Nephron progenitor cell (in vitro differentiated cells): ENCODE data around the gene TBX21.

Experiments used
- DNase-seq: peaks from one replicate; pipeline ENCODE4 v3.0.0; 2021
- H3K27ac Mint-ChIP-seq: 2 replicates; pipeline ENCODE4 v1.8.0; 2021; ENCODE audit warnings: mild to moderate bottlenecking, moderate library complexity, mixed read lengths
- H3K27me3 Mint-ChIP-seq: 2 replicates; pipeline ENCODE4 v1.8.0; 2021; ENCODE audit warnings: mild to moderate bottlenecking, low read depth, mixed read lengths; ENCODE audit not compliant: poor library complexity
- H3K36me3 Mint-ChIP-seq: 2 replicates; pipeline ENCODE4 v1.8.0; 2021; ENCODE audit warnings: low read depth, mixed read lengths
- H3K4me1 Mint-ChIP-seq: 2 replicates; pipeline ENCODE4 v1.8.0; 2021; ENCODE audit warnings: mixed read lengths
- H3K4me3 Mint-ChIP-seq: 2 replicates; pipeline ENCODE4 v1.8.0; 2021; ENCODE audit warnings: mild to moderate bottlenecking, moderate library complexity, mixed read lengths
- H3K9me3 Mint-ChIP-seq: 2 replicates; pipeline ENCODE4 v1.8.0; 2021; ENCODE audit warnings: mild to moderate bottlenecking, moderate library complexity, mixed read lengths
- TF ChIP-seq, protein P1 (sequence below): fragments of 200-600 bp; sonication (generic); IDR thresholded peaks from 2 replicates; pipeline ENCODE4 v1.5.0; 2021; ENCODE audit warnings: antibody characterized with exemption

Gene TBX21

DNA sequence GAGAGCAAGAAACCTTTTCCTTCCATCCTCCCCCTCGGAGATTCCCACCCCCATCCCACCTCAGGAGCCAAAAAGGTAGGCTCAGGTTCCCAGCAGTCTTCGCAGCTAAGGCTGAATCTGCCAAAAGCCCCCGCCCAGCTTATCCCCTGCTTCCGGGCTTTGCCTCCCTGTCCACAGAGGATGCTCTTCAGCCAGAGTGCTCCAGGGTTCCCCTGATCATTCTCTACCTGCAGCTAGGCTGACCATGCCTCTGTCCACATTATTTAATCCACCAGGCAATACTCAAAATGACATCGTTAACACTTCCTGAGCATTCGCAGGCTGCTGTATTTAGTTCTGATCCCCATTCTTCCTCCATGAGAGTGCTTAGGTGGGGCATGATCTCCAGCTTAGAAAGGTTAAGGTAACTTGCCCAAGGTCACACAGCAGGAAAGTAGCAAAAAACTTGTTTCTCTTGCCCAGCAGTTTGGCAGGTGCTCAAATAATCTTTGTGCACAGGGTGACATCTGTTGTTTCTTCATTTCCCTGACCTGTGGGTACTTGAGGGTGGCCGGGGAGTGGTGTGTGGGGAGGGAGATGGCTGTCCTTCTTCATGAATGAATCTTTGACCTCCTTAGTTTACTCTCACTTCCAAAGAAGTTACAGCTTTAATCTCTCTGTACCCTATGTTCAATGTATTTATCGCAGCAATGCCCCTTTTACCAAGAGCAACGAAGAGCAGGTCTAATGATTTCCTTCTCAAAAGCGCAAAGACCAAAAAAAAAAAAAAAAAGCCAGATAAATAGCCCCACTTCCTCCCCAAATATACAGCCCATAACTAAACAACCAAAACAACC lies 39.9 kb upstream of the TBX21 start:
- Mint-ChIP-seq H3K9me3 (no peaks in the 10 kb centered on the region), H3K36me3 (no peaks in the 10 kb centered on the region), H3K27me3 (peaks cover 5% of the 10 kb centered on the region), H3K4me1 (peaks cover 62% of the 10 kb centered on the region), H3K27ac (peak overlapping the region; percentile 75), H3K4me3 (peak overlapping the region; percentile 87)
- DNase-seq, result no peak
- TF ChIP-seq, protein P1, sequence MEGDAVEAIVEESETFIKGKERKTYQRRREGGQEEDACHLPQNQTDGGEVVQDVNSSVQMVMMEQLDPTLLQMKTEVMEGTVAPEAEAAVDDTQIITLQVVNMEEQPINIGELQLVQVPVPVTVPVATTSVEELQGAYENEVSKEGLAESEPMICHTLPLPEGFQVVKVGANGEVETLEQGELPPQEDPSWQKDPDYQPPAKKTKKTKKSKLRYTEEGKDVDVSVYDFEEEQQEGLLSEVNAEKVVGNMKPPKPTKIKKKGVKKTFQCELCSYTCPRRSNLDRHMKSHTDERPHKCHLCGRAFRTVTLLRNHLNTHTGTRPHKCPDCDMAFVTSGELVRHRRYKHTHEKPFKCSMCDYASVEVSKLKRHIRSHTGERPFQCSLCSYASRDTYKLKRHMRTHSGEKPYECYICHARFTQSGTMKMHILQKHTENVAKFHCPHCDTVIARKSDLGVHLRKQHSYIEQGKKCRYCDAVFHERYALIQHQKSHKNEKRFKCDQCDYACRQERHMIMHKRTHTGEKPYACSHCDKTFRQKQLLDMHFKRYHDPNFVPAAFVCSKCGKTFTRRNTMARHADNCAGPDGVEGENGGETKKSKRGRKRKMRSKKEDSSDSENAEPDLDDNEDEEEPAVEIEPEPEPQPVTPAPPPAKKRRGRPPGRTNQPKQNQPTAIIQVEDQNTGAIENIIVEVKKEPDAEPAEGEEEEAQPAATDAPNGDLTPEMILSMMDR, result no peak

DNA sequence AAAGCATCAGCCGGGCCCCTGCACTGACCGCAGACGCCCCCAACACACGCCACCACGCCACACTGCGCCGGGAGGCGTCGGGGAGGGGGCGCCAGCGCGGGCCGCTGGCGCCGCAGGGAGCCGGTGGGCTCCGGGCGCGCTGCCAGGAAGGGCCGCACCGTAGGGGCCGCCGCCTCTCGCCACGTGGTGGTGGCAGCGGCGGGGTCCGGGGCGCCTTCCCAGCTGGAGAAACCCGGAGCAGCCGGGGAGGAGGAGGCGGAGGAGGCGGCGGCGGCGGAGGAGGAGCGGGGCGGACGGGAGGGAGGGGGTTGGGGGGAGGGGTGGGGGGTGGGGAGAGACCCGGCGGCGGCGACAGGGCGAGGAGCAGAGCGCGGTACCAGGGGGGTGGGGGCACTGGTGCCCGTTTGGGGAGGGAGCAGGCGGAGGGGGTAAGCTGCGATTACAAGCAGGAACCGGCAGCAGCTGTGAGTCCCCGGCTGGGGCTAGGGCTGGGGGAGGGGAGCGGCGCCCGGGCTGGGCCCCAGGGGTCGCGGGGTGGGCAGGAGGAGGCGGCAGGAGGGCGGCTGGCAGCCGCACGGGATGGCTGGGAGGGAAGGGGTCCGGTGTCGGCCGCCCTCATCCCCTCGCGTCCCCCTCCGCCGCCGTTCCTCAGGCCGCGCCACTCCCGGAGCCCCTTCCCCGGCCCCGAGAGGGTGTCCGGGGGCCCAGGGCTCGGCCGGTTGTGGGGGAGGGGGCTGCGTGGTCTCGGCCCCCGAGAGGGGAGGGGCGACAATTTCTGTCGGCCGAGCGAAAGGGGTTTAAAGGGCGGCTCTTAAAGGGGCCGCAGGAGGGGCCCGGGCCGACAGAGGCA lies 39.1 kb upstream of the TBX21 start, which contains the start of gene TBKBP1:
TBKBP1 (plus strand) TSS at position 431 of the 850 bp plus-strand sequence. CDS start 1,952 bp downstream, outside the sequence.
- peaks cover 62% of the 10 kb centered on the region for H3K4me1 Mint-ChIP-seq

DNA sequence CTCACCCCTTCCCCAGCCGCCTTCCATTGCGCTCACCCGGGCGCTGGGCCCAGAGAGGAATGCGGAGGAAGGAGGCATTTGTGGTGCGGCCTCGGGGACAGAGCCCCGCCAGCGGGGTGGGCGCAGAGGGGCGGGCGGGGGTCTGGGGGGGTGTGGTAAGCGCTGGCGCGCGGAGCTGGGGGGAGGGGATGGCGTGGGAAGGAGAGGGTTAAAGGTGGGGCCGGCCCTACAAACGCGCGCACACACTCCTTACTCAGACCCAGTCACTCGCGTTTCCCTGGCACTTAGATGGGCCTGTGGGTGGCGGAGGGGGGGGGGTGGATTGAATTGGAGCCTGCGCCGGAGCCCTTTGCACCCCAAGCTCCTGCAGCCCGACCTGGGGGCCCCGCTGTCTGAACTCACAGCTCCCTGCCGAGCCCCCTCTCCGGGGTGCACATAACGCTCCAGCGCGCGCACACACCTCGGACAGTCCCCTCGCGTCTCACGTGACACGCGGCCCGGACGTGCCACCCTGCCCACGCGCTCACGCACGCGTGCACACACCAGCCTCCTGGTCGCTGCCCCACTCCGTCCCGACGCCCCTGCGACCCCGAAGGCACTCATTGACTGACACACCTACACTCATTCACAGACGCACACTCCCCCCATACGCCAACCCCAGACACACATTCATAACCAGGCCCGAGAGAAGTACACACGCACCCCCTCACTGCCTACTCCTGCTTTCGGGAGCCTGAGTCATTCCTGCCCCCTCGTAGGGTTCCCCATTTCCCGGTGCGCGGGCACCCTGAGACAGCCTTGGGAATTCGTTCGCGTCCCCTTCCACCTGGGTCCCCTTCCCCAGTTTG lies 38.2 kb upstream of the TBX21 start:
- Mint-ChIP-seq H3K9me3 (no peaks in the 10 kb centered on the region), H3K27ac (peak overlapping the region; percentile 94), H3K4me1 (peaks cover 67% of the 10 kb centered on the region), H3K36me3 (peaks cover 5% of the 10 kb centered on the region), H3K27me3 (peaks cover 5% of the 10 kb centered on the region), H3K4me3 (peak overlapping the region; percentile 94)
- TF ChIP-seq, protein P1, result no peak
- peak; percentile 51 for DNase-seq

More for the DNA sequence above, 39.1 kb upstream of the TBX21 start, which contains the start of gene TBKBP1:
- Mint-ChIP-seq H3K9me3 (no peaks in the 10 kb centered on the region), H3K27me3 (peaks cover 5% of the 10 kb centered on the region), H3K36me3 (no peaks in the 10 kb centered on the region), H3K27ac (peak within 1 kb of the TSS; percentile 94), H3K4me3 (peak within 1 kb of the TSS; percentile 94)
- TF ChIP-seq, protein P1, result no peak
- DNase-seq, result peak; percentile 88

DNA sequence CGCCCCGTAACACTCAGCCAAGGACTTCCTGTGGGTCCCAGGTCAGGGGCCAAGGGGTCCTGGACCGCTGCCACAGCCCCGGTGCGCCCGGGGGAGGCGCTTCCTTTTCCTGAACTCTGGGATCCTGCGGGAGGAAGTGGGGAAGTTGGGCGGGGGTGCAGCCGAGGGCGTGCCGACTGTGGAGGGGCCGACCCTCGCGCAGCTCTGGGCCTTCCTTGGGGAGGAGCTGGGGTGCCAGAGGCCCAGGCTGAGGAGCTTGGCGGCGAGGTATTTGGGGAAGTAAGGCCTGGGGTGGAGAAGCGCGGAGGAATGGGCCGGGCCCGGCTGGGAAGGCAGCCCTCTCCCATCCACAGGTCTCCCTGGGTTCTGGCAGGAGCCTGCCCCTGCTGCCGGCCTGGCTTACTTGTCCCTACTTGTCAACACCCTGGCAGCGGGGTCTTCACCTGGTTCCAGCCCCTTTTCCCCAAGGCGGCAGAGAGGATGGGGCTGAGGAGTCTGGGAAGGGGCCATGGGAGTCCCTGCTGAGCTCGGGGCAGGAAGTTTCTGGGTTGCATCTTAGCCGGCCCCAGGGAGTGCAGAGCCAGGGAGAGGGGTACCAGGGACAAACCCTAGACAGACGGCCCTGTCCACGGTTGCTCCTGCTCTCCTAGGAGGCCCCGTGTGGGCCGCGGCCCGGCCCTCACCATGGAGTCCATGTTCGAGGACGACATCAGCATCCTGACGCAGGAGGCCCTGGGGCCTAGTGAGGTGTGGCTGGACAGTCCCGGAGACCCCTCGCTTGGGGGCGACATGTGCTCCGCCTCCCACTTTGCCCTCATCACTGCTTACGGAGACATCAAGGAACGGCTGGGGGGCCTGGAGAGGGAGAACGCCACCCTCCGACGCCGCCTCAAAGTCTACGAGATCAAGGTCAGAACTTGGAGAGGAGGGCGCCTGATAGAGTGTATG lies 37.3 kb upstream of the TBX21 start:
- Mint-ChIP-seq H3K36me3 (peaks cover 5% of the 10 kb centered on the region), H3K4me3 (peak overlapping the region; percentile 94), H3K9me3 (no peaks in the 10 kb centered on the region), H3K4me1 (peaks cover 64% of the 10 kb centered on the region), H3K27me3 (peaks cover 5% of the 10 kb centered on the region), H3K27ac (peak overlapping the region; percentile 94)
- peak; percentile 53 for DNase-seq
- TF ChIP-seq, protein P1, result no peak
